Neural cell (in vitro differentiated cells): Measurements from ENCODE around the gene NOPCHAP1.

Experiments used
- CTCF ChIP-seq: fragments of 450-650 bp; IDR thresholded peaks from 2 replicates; pipeline ENCODE4 v1.5.1; 2014; ENCODE audit warnings: antibody characterized with exemption, mild to moderate bottlenecking, moderate library complexity; ENCODE audit not compliant: poor library complexity, severe bottlenecking
- EP300 ChIP-seq: fragments of 450-650 bp; conservative IDR thresholded peaks from 2 replicates; pipeline ENCODE4 v1.6.1; 2014; ENCODE audit warnings: antibody characterized with exemption, mild to moderate bottlenecking, moderate library complexity; ENCODE audit not compliant: poor library complexity, severe bottlenecking
- RAD21 ChIP-seq: fragments of 450-650 bp; conservative IDR thresholded peaks from 2 replicates; pipeline ENCODE4 v1.6.1; 2014; ENCODE audit warnings: antibody characterized with exemption, mild to moderate bottlenecking, moderate library complexity
- REST ChIP-seq: IDR thresholded peaks from 2 replicates; pipeline ENCODE4 v1.6.1; 2012; ENCODE audit warnings: borderline replicate concordance
- TAF1 ChIP-seq: IDR thresholded peaks from 2 replicates; pipeline ENCODE4 v1.6.1; 2012; ENCODE audit warnings: low read depth

- TF ChIP-seq CTCF, result no peak
- no peak for TF ChIP-seq RAD21
- no peak for TF ChIP-seq EP300
- TF ChIP-seq TAF1, result no peak
- TF ChIP-seq REST, result no peak
Measured at GRCh38 chr12:104975587-104976343, 10.4 kb upstream of the NOPCHAP1 start.
